HepG2 (cell line): Measurements from ENCODE around the gene EIF1. TPM values are rescaled to one million over a fixed set of nuclear protein-coding genes. Genes with fewer than 3 reads are reported as not detected.

ENCODE experiments used
- ATAC-seq: fragments of 200-7000 bp; cut with Tn5 transposase; 3 replicates; pipeline ENCODE4 v1.9.1; 2020; ENCODE audit warnings: mild to moderate bottlenecking, moderate library complexity
- BruUV-seq: library from RNA; stranded (reverse); fragments of 400-500 nt; replicated peaks from 2 replicates; lab custom pipeline; 2021; lab: Mats Ljungman, UMichigan
- CTCF ChIA-PET: fragments of 300-600 bp; formaldehyde crosslinking; extraction: SDS; loops from one replicate; lab custom pipeline; 2021; ENCODE audit warnings: low total read pairs, inconsistent platforms, low intra/inter-chr PET ratio; lab: Yijun Ruan, JAX
- POLR2A ChIA-PET: fragments of 350-600 bp; sonication (Branson Sonifier 250); formaldehyde crosslinking; loops from one replicate; lab custom pipeline; 2020; ENCODE audit warnings: antibody characterized with exemption, inconsistent platforms; lab: Yijun Ruan, JAX
- DNase-seq: peaks from one replicate; pipeline ENCODE4 v3.0.0-alpha.2; 2015; ENCODE audit warnings: low spot score
- FAIRE-seq: peaks from 3 replicates; lab custom pipeline; 2011; peaks lifted over from hg19 to GRCh38; lab: Jason Lieb, UNC
- H2AFZ ChIP-seq: one replicate; pipeline ENCODE4 v1.6.1; 2011; ENCODE audit warnings: low read length, inconsistent platforms
- H3K27ac ChIP-seq: fragments of 300-600 bp; 3 replicates; pipeline ENCODE4 v1.8.0; 2011; ENCODE audit warnings: mixed run types, mild to moderate bottlenecking, mixed read lengths, low read length, inconsistent platforms; ENCODE audit not compliant: insufficient read depth; ENCODE audit errors: extremely low read length
- H3K27me3 ChIP-seq, 2 experiments: fragments of 200-600 bp in 1 of 2; 2 replicates in 1 of 2; 3 replicates in 1 of 2; pipeline versions ENCODE4 v1.6.0 to v1.8.0; 2011; ENCODE audit warnings: low read length in 2 of 2, mild to moderate bottlenecking in 2 of 2, moderate library complexity in 2 of 2, inconsistent platforms in 1 of 2; ENCODE audit not compliant: insufficient read depth in 2 of 2, control insufficient read depth in 1 of 2
- H3K36me3 ChIP-seq, 2 experiments: fragments of 200-600 bp in 1 of 2; replicated peaks in 1 of 2; 2 replicates in 1 of 2; 3 replicates in 1 of 2; pipeline versions ENCODE4 v1.5.1 to v1.8.0; 2011; ENCODE audit warnings: low read length in 2 of 2, inconsistent platforms in 1 of 2; ENCODE audit not compliant: insufficient read depth in 2 of 2, control insufficient read depth in 1 of 2
- H3K4me1 ChIP-seq: 2 replicates; pipeline ENCODE4 v1.5.1; 2012; ENCODE audit warnings: low read length, inconsistent platforms; ENCODE audit not compliant: insufficient read depth
- H3K4me2 ChIP-seq: 2 replicates; pipeline ENCODE4 v1.6.0; 2011; ENCODE audit warnings: low read depth, low read length, inconsistent platforms
- H3K4me3 ChIP-seq, 3 experiments: fragments of 200-600 bp in 1 of 3; sonication (generic), shearing (Covaris generic) in 1 of 3; replicated peaks in 1 of 3; 2 replicates each; pipeline ENCODE4 v1.5.1; 2011 to 2016; ENCODE audit warnings: low read length in 3 of 3, inconsistent platforms in 2 of 3, low read depth in 2 of 3, mild to moderate bottlenecking in 2 of 3, control low read depth in 1 of 3, mixed read lengths in 1 of 3; ENCODE audit not compliant: insufficient read depth in 1 of 3
- H3K79me2 ChIP-seq: one replicate; pipeline ENCODE4 v1.6.1; 2011; ENCODE audit warnings: low read length, inconsistent platforms; ENCODE audit not compliant: insufficient read depth
- H3K9ac ChIP-seq: 2 replicates; pipeline ENCODE4 v1.6.0; 2011; ENCODE audit warnings: mild to moderate bottlenecking, low read depth, low read length, inconsistent platforms; ENCODE audit not compliant: insufficient read depth
- H3K9me3 ChIP-seq: 2 replicates; pipeline ENCODE4 v1.5.1; 2012; ENCODE audit warnings: mild to moderate bottlenecking, low read length
- H4K20me1 ChIP-seq: 2 replicates; pipeline ENCODE4 v1.6.0; 2011; ENCODE audit warnings: inconsistent platforms, mild to moderate bottlenecking, low read length, moderate library complexity; ENCODE audit not compliant: insufficient read depth
- ATM ChIP-seq: fragments of 450-650 bp; IDR thresholded peaks from 2 replicates; pipeline ENCODE4 v1.7.1; 2017; ENCODE audit warnings: mild to moderate bottlenecking, borderline replicate concordance
- ATRX ChIP-seq: sonication (generic); formaldehyde crosslinking; IDR thresholded peaks from 2 replicates; pipeline ENCODE4 v1.4.0; 2020; ENCODE audit warnings: missing genetic modification reagents, borderline replicate concordance
- BHLHE40 ChIP-seq: IDR thresholded peaks from 2 replicates; pipeline ENCODE4 v1.6.1; 2011; ENCODE audit warnings: low read length, improper control_type of control experiment
- CERS6 ChIP-seq: sonication (generic); formaldehyde crosslinking; IDR thresholded peaks from 2 replicates; pipeline ENCODE4 v1.5.0; 2020; ENCODE audit warnings: missing genetic modification reagents
- ELF3 ChIP-seq: IDR thresholded peaks from 2 replicates; pipeline ENCODE4 v1.6.1; 2016; ENCODE audit warnings: missing genetic modification reagents, missing compliant biosample characterization
- HMGXB3 ChIP-seq: sonication (generic); formaldehyde crosslinking; IDR thresholded peaks from 2 replicates; pipeline ENCODE4 v1.4.0; 2020; ENCODE audit warnings: missing genetic modification reagents, borderline replicate concordance
- HNRNPK ChIP-seq: fragments of 200-400 bp; formaldehyde crosslinking; IDR thresholded peaks from 2 replicates; pipeline ENCODE4 v1.6.1; 2018; ENCODE audit warnings: low read length, low read depth, moderate library complexity, mild to moderate bottlenecking; ENCODE audit not compliant: poor library complexity, severe bottlenecking
- MXD4 ChIP-seq: IDR thresholded peaks from 2 replicates; pipeline ENCODE4 v1.6.1; 2016; ENCODE audit warnings: mild to moderate bottlenecking, missing biosample characterization, missing genetic modification reagents
- NFKBIZ ChIP-seq: IDR thresholded peaks from 2 replicates; pipeline ENCODE4 v1.6.1; 2018; ENCODE audit warnings: missing genetic modification reagents, missing compliant biosample characterization
- SAFB2 ChIP-seq: sonication (generic); formaldehyde crosslinking; IDR thresholded peaks from 2 replicates; pipeline ENCODE4 v1.5.1; 2020; ENCODE audit warnings: missing genetic modification reagents, low read depth, mild to moderate bottlenecking, borderline replicate concordance
- TBX2 ChIP-seq: sonication (generic); formaldehyde crosslinking; IDR thresholded peaks from 2 replicates; pipeline ENCODE4 v1.5.0; 2020; ENCODE audit warnings: missing genetic modification reagents, mild to moderate bottlenecking, borderline replicate concordance
- TCF7 ChIP-seq: sonication (generic); IDR thresholded peaks from 2 replicates; pipeline ENCODE4 v1.6.1; 2016; ENCODE audit warnings: antibody characterized with exemption, low read depth
- TOE1 ChIP-seq: sonication (generic); formaldehyde crosslinking; IDR thresholded peaks from 2 replicates; pipeline ENCODE4 v1.4.0; 2020; ENCODE audit warnings: mild to moderate bottlenecking, missing genetic modification reagents
- ZNF570 ChIP-seq: sonication (generic); formaldehyde crosslinking; IDR thresholded peaks from 2 replicates; pipeline ENCODE4 v1.4.0; 2020; ENCODE audit warnings: mild to moderate bottlenecking, missing genetic modification reagents, borderline replicate concordance
- ZNF576 ChIP-seq: sonication (generic); formaldehyde crosslinking; IDR thresholded peaks from 2 replicates; pipeline ENCODE4 v1.4.0; 2020; ENCODE audit warnings: mild to moderate bottlenecking, missing genetic modification reagents
- ZNF577 ChIP-seq: sonication (generic); formaldehyde crosslinking; IDR thresholded peaks from 2 replicates; pipeline ENCODE4 v1.4.0; 2020; ENCODE audit warnings: mild to moderate bottlenecking, low read depth, missing genetic modification reagents, borderline replicate concordance
- ZNF772 ChIP-seq: sonication (generic); formaldehyde crosslinking; IDR thresholded peaks from 2 replicates; pipeline ENCODE4 v1.5.0; 2020; ENCODE audit warnings: mild to moderate bottlenecking, missing genetic modification reagents
- WGBS: methylation state at CpG from one replicate; pipeline ENCODE4 v1.1.6; 2017; ENCODE audit warnings: low lambda C conversion rate; 5-methylcytosine and 5-hydroxymethylcytosine counted together
- in situ Hi-C: cut with HindIII; loops from 2 replicates; pipeline ENCODE4 v1.10.0; 2017; ENCODE audit warnings: low pct_unique_long_range_greater_than_20kb; ENCODE audit not compliant: extremely low pct_ligation_motif_present
- intact Hi-C: fragments of 100-400 bp; cut with micrococcal nuclease; formaldehyde crosslinking; loops from one replicate; pipeline ENCODE4 v1.10.0; 2022; ENCODE audit not compliant: unreplicated experiment
- polyA plus RNA-seq, 8 experiments: library from polyadenylated mRNA; depleted of rRNA in 3 of 8; stranded (reverse) in 7 of 8; unstranded in 1 of 8; fragments of >200 nt; fragmentation: Illumina TruSeq in 4 of 8; extraction: Trizol in 4 of 8; gene quantifications; 2 replicates each; pipeline versions ENCODE4 v1.2.1 to v1.2.3, GENCODE V29; 2011 to 2016; ENCODE audit warnings: low read depth in 4 of 8, missing spikeins in 1 of 8, mixed read lengths in 1 of 8; ENCODE audit not compliant: insufficient read depth in 1 of 8
- total RNA-seq, 5 experiments: library from RNA; depleted of rRNA; stranded (reverse); fragments of >200 nt; fragmentation: Illumina TruSeq; extraction: Trizol; gene quantifications; 2 replicates each; pipeline ENCODE4 v1.2.3, GENCODE V29; 2016; ENCODE audit warnings: low read depth in 1 of 5

EIF1 gene
- total and polyA plus RNA-seq, 2 of the 13 experiments (the other 11 are each of a cell fraction or from before 2014, with no cell fraction given): 147 to 517 TPM

GRCh38 chr17:41682631-41683030, 6.1 kb upstream of the EIF1 start:
- intact Hi-C loops: no loop called here
- WGBS: 42% methylated on average over 5 of the region's 5 CpGs

More at GRCh38 chr17:41682631-41683030, 6.1 kb upstream of the EIF1 start:
- no peaks in the 10 kb centered on the region for H3K36me3 ChIP-seq
- ChIA-PET POLR2A (no interaction called here), CTCF (no interaction called here)
- TF ChIP-seq HMGXB3 (CRISPR knock-in tag) (no peak), ZNF576 (CRISPR knock-in tag) (no peak), ELF3 (no peak), ATRX (no peak), SAFB2 (CRISPR knock-in tag) (no peak), TCF7 (no peak), TBX2 (CRISPR knock-in tag) (no peak), ATM (no peak), NFKBIZ (CRISPR knock-in tag) (no peak), MXD4 (CRISPR knock-in tag) (no peak), ZNF570 (no peak), CERS6 (CRISPR knock-in tag) (no peak), ZNF772 (no peak), ZNF577 (CRISPR knock-in tag) (no peak), BHLHE40 (no peak), TOE1 (no peak), HNRNPK (no peak)
- ATAC-seq (no peak), FAIRE-seq (no peak), DNase-seq (no peak)
- H3K4me2 ChIP-seq: no peak overlapping the region
- H2AFZ ChIP-seq: no peak overlapping the region
- in situ Hi-C loops: no loop called here
- H3K4me1 ChIP-seq: peaks cover 27% of the 10 kb centered on the region
- H3K27me3 ChIP-seq: peaks cover 2 to 8% of the 10 kb centered on the region in 2 experiments; a peak in 4 of 5 replicates
- H3K4me3 ChIP-seq: no peak overlapping the region
- no peaks in the 10 kb centered on the region for H4K20me1 ChIP-seq
- BruUV-seq: no TSS peak
- H3K9ac ChIP-seq: no peak overlapping the region
- H3K9me3 ChIP-seq: no peaks in the 10 kb centered on the region
- no peak overlapping the region for H3K27ac ChIP-seq
- H3K79me2 ChIP-seq: no peaks in the 10 kb centered on the region
